RWPE2 (cell line): Measurements from ENCODE around the gene TKTL1.

Experiments
- ATAC-seq: fragments of 200-7000 bp; cut with Tn5 transposase; 3 replicates; pipeline ENCODE4 v1.9.1; 2021; ENCODE audit warnings: low read depth
- DNase-seq: peaks from one replicate; pipeline ENCODE4 v3.0.0-alpha.2; 2020; ENCODE audit warnings: low spot score
- H3K27ac ChIP-seq: fragments of 450-650 bp; 2 replicates; pipeline ENCODE4 v1.5.1; 2017; ENCODE audit warnings: mild to moderate bottlenecking; ENCODE audit not compliant: poor library complexity, severe bottlenecking
- H3K27me3 ChIP-seq: fragments of 250-450 bp; sonication (Bioruptor Pico); 2 replicates; pipeline ENCODE4 v1.5.1; 2021; ENCODE audit warnings: mild to moderate bottlenecking, moderate library complexity; ENCODE audit not compliant: insufficient read depth, poor library complexity, severe bottlenecking
- H3K36me3 ChIP-seq: fragments of 250-450 bp; sonication (Bioruptor Pico); 2 replicates; pipeline ENCODE4 v1.5.1; 2020; ENCODE audit warnings: low read depth, mild to moderate bottlenecking, moderate library complexity
- H3K4me1 ChIP-seq: fragments of 250-450 bp; sonication (Bioruptor Pico); 2 replicates; pipeline ENCODE4 v1.5.1; 2021; ENCODE audit warnings: mild to moderate bottlenecking, moderate library complexity; ENCODE audit not compliant: insufficient read depth, poor library complexity, severe bottlenecking
- H3K4me3 ChIP-seq: fragments of 250-450 bp; sonication (Bioruptor Pico); 2 replicates; pipeline ENCODE4 v1.5.1; 2021; ENCODE audit warnings: mild to moderate bottlenecking, moderate library complexity; ENCODE audit not compliant: severe bottlenecking
- H3K9me3 ChIP-seq: fragments of 250-450 bp; sonication (Bioruptor Pico); 2 replicates; pipeline ENCODE4 v1.5.1; 2021; ENCODE audit warnings: mild to moderate bottlenecking, moderate library complexity; ENCODE audit not compliant: severe bottlenecking
- CTCF ChIP-seq: fragments of 450-650 bp; IDR thresholded peaks from one replicate; pipeline ENCODE4 v1.5.1; 2017; ENCODE audit warnings: mild to moderate bottlenecking, moderate library complexity; ENCODE audit not compliant: poor library complexity, severe bottlenecking

Gene TKTL1

DNA sequence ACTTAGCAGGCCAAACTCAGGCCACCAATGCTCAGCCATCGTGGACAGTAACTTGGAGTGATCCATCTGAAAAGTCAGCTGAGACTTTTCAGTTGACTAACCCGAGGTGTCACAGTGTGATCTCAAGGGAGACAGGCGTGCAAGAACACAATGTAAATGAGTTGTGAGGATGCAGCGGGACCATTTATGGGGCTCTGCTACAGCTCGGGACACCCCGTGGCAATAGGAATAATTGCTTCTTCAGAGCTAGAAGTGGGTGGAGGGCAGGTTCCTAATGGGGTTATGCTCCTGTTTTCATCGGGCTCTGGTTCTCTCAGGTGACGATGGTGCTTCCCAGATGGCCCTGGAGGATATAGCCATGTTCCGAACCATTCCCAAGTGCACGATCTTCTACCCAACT is 27.3 kb downstream of the TKTL1 start:
- Histone ChIP-seq H3K27ac (no peak overlapping the region), H3K9me3 (no peaks in the 10 kb centered on the region), H3K27me3 (no peaks in the 10 kb centered on the region), H3K4me3 (no peak overlapping the region), H3K4me1 (no peaks in the 10 kb centered on the region), H3K36me3 (no peaks in the 10 kb centered on the region)
- no peak for TF ChIP-seq CTCF
- no peak for DNase-seq
- ATAC-seq: no peak

- H3K9me3 ChIP-seq: no peaks in the 10 kb centered on the region
- no peak overlapping the region for H3K27ac ChIP-seq
- no peak for TF ChIP-seq CTCF
- no peaks in the 10 kb centered on the region for H3K4me1 ChIP-seq
- H3K4me3 ChIP-seq: no peak overlapping the region
- no peak for DNase-seq
- H3K27me3 ChIP-seq: no peaks in the 10 kb centered on the region
- no peak for ATAC-seq
- no peaks in the 10 kb centered on the region for H3K36me3 ChIP-seq
Measured at GRCh38 chrX:154323537-154323936, 27.9 kb downstream of the TKTL1 start.

DNA sequence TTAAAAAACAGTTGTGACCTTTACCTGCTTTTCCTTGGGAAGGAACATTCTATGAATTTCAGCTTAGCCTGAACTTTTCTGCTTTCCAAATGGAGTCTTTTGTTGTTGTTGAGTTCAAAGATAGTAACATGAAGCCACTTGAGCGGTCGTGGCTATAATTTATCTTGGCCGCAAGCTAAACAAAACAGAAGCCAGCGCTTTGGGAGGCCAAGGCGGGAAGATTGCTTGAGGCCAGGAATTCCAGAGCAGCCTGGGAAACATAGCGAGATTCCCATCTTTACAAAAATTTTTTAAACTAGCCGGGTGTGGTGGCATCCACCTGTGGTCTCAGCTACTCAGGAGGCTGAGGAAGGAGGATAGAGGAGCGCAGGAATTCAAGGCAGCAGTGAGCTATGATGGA is 29.9 kb downstream of the TKTL1 start:
- Histone ChIP-seq H3K27me3 (no peaks in the 10 kb centered on the region), H3K9me3 (no peaks in the 10 kb centered on the region), H3K36me3 (no peaks in the 10 kb centered on the region)

DNA sequence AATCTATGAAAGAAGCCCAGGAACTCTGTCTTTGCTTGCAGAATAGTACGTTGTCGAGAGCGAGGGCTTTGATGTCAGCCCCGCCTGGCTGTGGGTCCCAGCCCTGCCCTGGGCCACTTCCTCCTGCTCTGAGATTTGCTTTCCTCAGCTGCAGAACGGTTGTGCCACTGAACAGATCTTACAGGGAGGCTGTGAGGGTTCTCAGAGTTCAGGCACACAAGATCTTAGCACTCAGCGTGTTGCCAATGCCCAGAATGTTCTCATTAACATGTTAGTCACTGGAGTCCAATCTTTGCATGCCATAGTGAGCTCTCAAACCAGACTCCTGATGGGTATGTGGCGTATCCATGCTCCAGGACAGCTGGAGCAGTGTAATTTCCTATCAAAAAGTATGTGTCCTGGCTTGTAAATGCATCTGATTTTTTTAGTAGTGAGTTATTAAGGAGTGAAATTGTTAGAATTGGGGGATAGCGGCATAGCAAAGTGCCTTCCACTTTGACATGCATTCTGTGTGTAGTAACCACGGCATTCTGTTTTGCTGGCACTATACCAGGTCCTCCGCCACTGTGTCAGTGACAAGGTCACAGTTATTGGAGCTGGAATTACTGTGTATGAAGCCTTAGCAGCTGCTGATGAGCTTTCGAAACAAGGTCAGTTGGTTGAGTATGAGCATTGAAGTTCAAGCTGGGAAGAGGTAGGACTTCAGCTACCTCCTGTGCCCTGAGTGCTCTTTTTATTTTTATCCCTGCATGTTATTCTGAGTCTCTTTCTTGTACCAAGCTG is 31.6 kb downstream of the TKTL1 start:
- DNase-seq (no peak), ATAC-seq (no peak)
- no peaks in the 10 kb centered on the region for H3K36me3 ChIP-seq
- H3K9me3 ChIP-seq: no peaks in the 10 kb centered on the region
- no peak overlapping the region for H3K4me3 ChIP-seq
- no peaks in the 10 kb centered on the region for H3K27me3 ChIP-seq
- no peaks in the 10 kb centered on the region for H3K4me1 ChIP-seq
- no peak for TF ChIP-seq CTCF
- no peak overlapping the region for H3K27ac ChIP-seq

More for the DNA sequence above, 29.9 kb downstream of the TKTL1 start:
- TF ChIP-seq CTCF: no peak
- H3K4me1 ChIP-seq: no peaks in the 10 kb centered on the region
- H3K4me3 ChIP-seq: no peak overlapping the region
- ATAC-seq (no peak), DNase-seq (no peak)
- H3K27ac ChIP-seq: no peak overlapping the region

- no peak for DNase-seq
- no peak for ATAC-seq
- Histone ChIP-seq H3K27ac (no peak overlapping the region), H3K27me3 (no peaks in the 10 kb centered on the region), H3K36me3 (no peaks in the 10 kb centered on the region), H3K9me3 (no peaks in the 10 kb centered on the region), H3K4me1 (no peaks in the 10 kb centered on the region), H3K4me3 (no peak overlapping the region)
- TF ChIP-seq CTCF: no peak
Measured at GRCh38 chrX:154328646-154329045, 33.1 kb downstream of the TKTL1 start.
